Endometrial microvascular endothelial cells (primary cell): ENCODE data around the gene EIF2S2. TPM values are rescaled to one million over a fixed set of nuclear protein-coding genes. Genes with fewer than 3 reads are reported as not detected.

Experiments used
- in situ Hi-C: cut with HindIII; loops from 2 replicates; pipeline ENCODE4 v1.10.0; 2017; ENCODE audit warnings: low sequenced_read_pairs, low pct_unique_long_range_greater_than_20kb; ENCODE audit errors: inconsistent ontology term
- total RNA-seq: library from RNA; depleted of rRNA; stranded (reverse); fragments of >200 nt; gene quantifications from one replicate; pipeline ENCODE4 v1.2.3, GENCODE V29; 2015; ENCODE audit errors: inconsistent ontology term

Gene EIF2S2
- total RNA-seq, 1 donor from 2014 or later, result 73.2 TPM

- in situ Hi-C loops, result no loop called here
Observed at GRCh38 chr20:34096699-34097444, 15.2 kb downstream of the EIF2S2 start.

GRCh38 chr20:34095825-34096224 is 16.2 kb downstream of the EIF2S2 start:
- in situ Hi-C loops, result no loop called here

- in situ Hi-C loops, result no loop called here
Observed at GRCh38 chr20:34093895-34094294, 18.1 kb downstream of the EIF2S2 start.

GRCh38 chr20:34091637-34092200 is 20.3 kb downstream of the EIF2S2 start:
- in situ Hi-C loops, result no loop called here

GRCh38 chr20:34090645-34091044 is 21.4 kb downstream of the EIF2S2 start:
- in situ Hi-C loops, result no loop called here

GRCh38 chr20:34089655-34090345 is 22.2 kb downstream of the EIF2S2 start:
- in situ Hi-C loops, result no loop called here

GRCh38 chr20:34089175-34089479 is 22.9 kb downstream of the EIF2S2 start:
- in situ Hi-C loops, result no loop called here

GRCh38 chr20:34088305-34089174 is 23.5 kb downstream of the EIF2S2 start:
- in situ Hi-C loops, result no loop called here

- in situ Hi-C loops, result no loop called here
Observed at GRCh38 chr20:34085544-34086040, 26.5 kb downstream of the EIF2S2 start.

- in situ Hi-C loops, result no loop called here
Observed at GRCh38 chr20:34084227-34084923, 27.7 kb downstream of the EIF2S2 start.

GRCh38 chr20:34083781-34084180 is 28.3 kb downstream of the EIF2S2 start:
- in situ Hi-C loops, result no loop called here

- in situ Hi-C loops, result no loop called here
Observed at GRCh38 chr20:34083137-34083536, 28.9 kb downstream of the EIF2S2 start.

- in situ Hi-C loops, result no loop called here
Observed at GRCh38 chr20:34082232-34082887, 29.7 kb downstream of the EIF2S2 start.

GRCh38 chr20:34079818-34080217 is 32.2 kb downstream of the EIF2S2 start:
- in situ Hi-C loops, result no loop called here

- in situ Hi-C loops, result no loop called here
Observed at GRCh38 chr20:34078540-34078939, 33.5 kb downstream of the EIF2S2 start.

GRCh38 chr20:34076952-34077351 is 35.1 kb downstream of the EIF2S2 start:
- in situ Hi-C loops, result no loop called here

GRCh38 chr20:34075647-34076046 is 36.4 kb downstream of the EIF2S2 start:
- in situ Hi-C loops, result no loop called here

GRCh38 chr20:34074101-34074760 is 37.8 kb downstream of the EIF2S2 start:
- in situ Hi-C loops, result no loop called here
